Measurements from ENCODE around the gene SFTPB.

The SFTPB gene

GRCh38 chr2:85653996-85654395, 14.0 kb downstream of the SFTPB start:
- TF ChIP-seq CTCF (IDR thresholded peaks at IDR 0.05; ENCODE audit: insufficient read depth, low read length, missing control alignments): no peak
- no peak for DNase-seq (ENCODE audit: low read depth, low spot score)
- H3K4me3 ChIP-seq (ENCODE audit: low read depth, low read length): no peak overlapping the region
- POLR2A ChIA-PET: no interaction called here
- CTCF ChIA-PET: interaction anchor here (1.9 to 35.3 kb wide), 3 partner anchors 18 to 61 kb away, joined by 9 to 915 read pairs (median 229); no protein-coding TSS in a partner anchor

GRCh38 chr2:85652056-85652455, 15.9 kb downstream of the SFTPB start:
- CTCF ChIA-PET: interaction anchor here (1.3 to 35.3 kb wide), 5 partner anchors 16 to 162 kb away, joined by 3 to 915 read pairs (median 7); no protein-coding TSS in a partner anchor
- TF ChIP-seq CTCF (IDR thresholded peaks at IDR 0.05; ENCODE audit: insufficient read depth, low read length, missing control alignments): no peak
- DNase-seq (ENCODE audit: low read depth, low spot score): no peak
- H3K4me3 ChIP-seq (ENCODE audit: low read depth, low read length): no peak overlapping the region
- POLR2A ChIA-PET: interaction anchor here (0.7 kb wide), 2 partner anchors 52 to 178 kb away, joined by 4 to 6 read pairs; no protein-coding TSS in a partner anchor

DNA sequence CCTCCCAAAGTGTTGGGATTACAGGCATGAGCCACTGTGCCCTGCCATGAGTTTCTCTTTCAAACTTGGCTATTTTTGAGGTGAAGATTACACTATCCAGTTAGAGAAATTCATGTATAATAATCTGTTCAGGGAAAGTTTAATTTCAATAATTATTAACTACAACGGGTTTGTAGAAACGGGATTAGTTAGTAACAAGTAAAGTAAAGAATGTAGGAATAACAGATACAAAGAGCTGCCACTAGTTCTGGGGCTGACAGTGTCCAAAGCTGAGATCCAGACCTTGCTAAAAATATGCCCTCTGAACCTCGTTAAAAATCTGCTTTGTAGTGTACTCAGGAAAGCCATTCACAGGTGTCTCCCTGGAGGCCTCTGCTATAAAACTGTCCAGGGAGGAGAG, 16.9 kb downstream of the SFTPB start:
- no peak overlapping the region for H3K4me3 ChIP-seq (ENCODE audit: low read depth, low read length)
- ChIA-PET CTCF (interaction anchor here (0.9 to 35.3 kb wide), 8 partner anchors 8 to 162 kb away, joined by 3 to 915 read pairs (median 26); no protein-coding TSS in a partner anchor), POLR2A (no interaction called here)
- no peak for DNase-seq (ENCODE audit: low read depth, low spot score)
- no peak for TF ChIP-seq CTCF (IDR thresholded peaks at IDR 0.05; ENCODE audit: insufficient read depth, low read length, missing control alignments)

DNA sequence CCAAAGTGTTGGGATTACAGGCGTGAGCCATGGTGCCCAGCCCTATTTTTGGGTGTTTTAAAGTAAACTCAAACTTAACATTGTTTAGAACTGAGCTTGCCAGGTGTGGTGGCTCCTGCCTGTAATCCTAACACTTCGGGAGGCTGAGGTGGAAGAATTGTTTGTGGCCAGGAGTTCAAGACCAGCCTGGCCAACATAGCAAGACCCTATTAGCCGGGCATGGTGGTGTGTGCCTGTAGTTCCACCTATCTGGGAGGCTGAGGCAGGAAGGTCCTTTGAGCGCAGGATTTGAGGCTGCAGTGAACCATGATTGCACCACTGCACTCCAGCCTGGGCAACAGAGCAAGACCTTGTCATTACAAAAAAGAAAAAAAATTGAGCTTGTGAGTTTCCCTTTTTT, 17.5 kb downstream of the SFTPB start:
- no peak for TF ChIP-seq CTCF (IDR thresholded peaks at IDR 0.05; ENCODE audit: insufficient read depth, low read length, missing control alignments)
- DNase-seq (ENCODE audit: low read depth, low spot score): no peak
- CTCF ChIA-PET: interaction anchor here (0.7 to 35.3 kb wide), 14 partner anchors 9 to 177 kb away, joined by 3 to 915 read pairs (median 4); partner anchors contain the start of gene GNLY
- POLR2A ChIA-PET: no interaction called here
- no peak overlapping the region for H3K4me3 ChIP-seq (ENCODE audit: low read depth, low read length)

DNA sequence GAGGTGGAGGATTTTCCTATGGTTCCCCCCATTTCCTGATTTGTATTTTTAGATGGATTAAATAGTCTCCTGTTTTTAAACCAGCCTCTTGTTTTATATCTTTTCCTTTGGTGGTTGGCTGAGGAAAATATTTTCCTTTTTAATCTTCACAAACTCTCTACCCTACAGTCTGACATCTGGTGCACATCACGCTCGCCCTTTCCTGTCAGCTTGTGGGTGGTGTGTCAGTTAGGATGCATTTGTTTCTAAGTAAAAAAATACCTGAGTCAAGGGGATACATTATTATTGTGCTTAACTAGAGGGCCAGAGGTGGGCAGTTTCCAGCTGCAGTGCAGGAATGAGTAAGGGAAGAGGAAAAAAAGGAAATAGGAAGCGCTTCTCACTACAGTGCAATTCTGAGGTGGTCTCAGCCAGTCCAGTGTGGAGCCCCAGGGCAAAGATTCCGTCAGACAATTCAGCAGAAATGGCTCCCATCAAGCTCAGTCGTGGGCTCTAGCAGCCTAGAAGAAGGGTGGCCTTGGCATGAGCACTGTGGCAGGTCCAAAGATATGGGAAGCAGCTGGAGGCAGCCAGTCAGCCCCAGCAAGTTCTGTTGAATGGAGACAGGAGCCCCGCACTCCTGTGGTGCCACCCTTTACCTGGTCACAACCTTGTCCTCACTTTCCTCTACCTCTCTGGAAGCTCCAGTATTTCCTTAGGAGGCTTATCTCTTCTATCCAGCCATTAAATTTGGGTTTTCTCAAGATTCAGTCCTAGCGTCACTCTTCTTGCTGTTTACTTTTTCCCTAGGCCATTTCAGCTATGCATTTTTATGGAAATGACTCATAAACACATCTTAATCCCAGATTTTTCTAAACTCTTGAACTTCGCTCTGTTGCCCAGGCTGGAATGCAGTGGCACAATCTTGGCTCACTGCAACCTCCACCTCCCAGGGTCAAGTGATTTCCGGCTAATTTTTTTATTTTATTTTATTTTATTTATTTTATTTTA, 18.5 kb downstream of the SFTPB start:
- H3K4me3 ChIP-seq (ENCODE audit: low read depth, low read length): no peak overlapping the region
- ChIA-PET POLR2A (interaction anchor here (0.6 to 1.3 kb wide), 5 partner anchors 12 to 132 kb away, joined by 3 to 5 read pairs (median 3); no protein-coding TSS in a partner anchor), CTCF (interaction anchor here (0.7 to 35.3 kb wide), 36 partner anchors 10 to 465 kb away, joined by 3 to 915 read pairs (median 4); partner anchors contain the start of genes ATOH8, GNLY and USP39)
- no peak for TF ChIP-seq CTCF (IDR thresholded peaks at IDR 0.05; ENCODE audit: insufficient read depth, low read length, missing control alignments)
- DNase-seq (ENCODE audit: low read depth, low spot score): peak; percentile 37

- no peak overlapping the region for H3K4me3 ChIP-seq (ENCODE audit: low read depth, low read length)
- peak; percentile 65 for TF ChIP-seq CTCF (IDR thresholded peaks at IDR 0.05; ENCODE audit: insufficient read depth, low read length, missing control alignments)
- CTCF ChIA-PET: interaction anchor here (0.7 to 35.3 kb wide), 31 partner anchors 11 to 466 kb away, joined by 3 to 915 read pairs (median 5); partner anchors contain the start of genes ATOH8 and USP39
- no peak for DNase-seq (ENCODE audit: low read depth, low spot score)
- POLR2A ChIA-PET: interaction anchor here (1.0 to 1.3 kb wide), 3 partner anchors 11 to 94 kb away, joined by 3 to 5 read pairs (median 3); no protein-coding TSS in a partner anchor
These were observed 19.4 kb downstream of the SFTPB start for GRCh38 chr2:85648619-85649018.

Data from AG04449 (cell line).